C4-2B (cell line): ENCODE data around the gene PRKG1.

Experiments
- H3K27ac ChIP-seq: fragments of 450-650 bp; 2 replicates; pipeline ENCODE4 v1.5.1; 2017
- ZFX ChIP-seq: fragments of 450-650 bp; IDR thresholded peaks from 2 replicates; pipeline ENCODE4 v1.6.1; 2017
- TF ChIP-seq, protein P1 (sequence below): fragments of 450-650 bp; conservative IDR thresholded peaks from 2 replicates; pipeline ENCODE4 v1.5.1; 2017; ENCODE audit warnings: mild to moderate bottlenecking

Gene PRKG1

DNA sequence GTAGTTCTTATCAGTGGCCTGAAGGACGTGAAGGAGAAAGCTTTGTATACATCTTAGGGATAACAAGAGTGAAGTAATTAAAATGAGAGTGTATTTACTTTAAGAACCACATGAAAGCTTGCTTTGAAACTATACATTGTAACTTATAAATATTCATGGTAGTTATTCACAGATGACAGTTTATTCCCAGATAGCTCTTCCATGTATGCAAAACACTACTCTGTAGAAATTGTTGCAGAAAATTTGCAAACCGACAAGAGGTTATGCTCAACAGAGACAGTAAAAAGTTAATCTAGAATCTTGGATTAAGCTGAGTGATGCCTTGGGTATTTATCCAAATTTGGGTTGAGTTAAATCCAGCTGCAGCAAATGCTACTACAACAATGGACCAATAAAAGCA is 301.5 kb downstream of the PRKG1 start:
- no peak for TF ChIP-seq ZFX
- TF ChIP-seq, protein P1, sequence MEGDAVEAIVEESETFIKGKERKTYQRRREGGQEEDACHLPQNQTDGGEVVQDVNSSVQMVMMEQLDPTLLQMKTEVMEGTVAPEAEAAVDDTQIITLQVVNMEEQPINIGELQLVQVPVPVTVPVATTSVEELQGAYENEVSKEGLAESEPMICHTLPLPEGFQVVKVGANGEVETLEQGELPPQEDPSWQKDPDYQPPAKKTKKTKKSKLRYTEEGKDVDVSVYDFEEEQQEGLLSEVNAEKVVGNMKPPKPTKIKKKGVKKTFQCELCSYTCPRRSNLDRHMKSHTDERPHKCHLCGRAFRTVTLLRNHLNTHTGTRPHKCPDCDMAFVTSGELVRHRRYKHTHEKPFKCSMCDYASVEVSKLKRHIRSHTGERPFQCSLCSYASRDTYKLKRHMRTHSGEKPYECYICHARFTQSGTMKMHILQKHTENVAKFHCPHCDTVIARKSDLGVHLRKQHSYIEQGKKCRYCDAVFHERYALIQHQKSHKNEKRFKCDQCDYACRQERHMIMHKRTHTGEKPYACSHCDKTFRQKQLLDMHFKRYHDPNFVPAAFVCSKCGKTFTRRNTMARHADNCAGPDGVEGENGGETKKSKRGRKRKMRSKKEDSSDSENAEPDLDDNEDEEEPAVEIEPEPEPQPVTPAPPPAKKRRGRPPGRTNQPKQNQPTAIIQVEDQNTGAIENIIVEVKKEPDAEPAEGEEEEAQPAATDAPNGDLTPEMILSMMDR, result no peak
- H3K27ac ChIP-seq, result no peak overlapping the region

DNA sequence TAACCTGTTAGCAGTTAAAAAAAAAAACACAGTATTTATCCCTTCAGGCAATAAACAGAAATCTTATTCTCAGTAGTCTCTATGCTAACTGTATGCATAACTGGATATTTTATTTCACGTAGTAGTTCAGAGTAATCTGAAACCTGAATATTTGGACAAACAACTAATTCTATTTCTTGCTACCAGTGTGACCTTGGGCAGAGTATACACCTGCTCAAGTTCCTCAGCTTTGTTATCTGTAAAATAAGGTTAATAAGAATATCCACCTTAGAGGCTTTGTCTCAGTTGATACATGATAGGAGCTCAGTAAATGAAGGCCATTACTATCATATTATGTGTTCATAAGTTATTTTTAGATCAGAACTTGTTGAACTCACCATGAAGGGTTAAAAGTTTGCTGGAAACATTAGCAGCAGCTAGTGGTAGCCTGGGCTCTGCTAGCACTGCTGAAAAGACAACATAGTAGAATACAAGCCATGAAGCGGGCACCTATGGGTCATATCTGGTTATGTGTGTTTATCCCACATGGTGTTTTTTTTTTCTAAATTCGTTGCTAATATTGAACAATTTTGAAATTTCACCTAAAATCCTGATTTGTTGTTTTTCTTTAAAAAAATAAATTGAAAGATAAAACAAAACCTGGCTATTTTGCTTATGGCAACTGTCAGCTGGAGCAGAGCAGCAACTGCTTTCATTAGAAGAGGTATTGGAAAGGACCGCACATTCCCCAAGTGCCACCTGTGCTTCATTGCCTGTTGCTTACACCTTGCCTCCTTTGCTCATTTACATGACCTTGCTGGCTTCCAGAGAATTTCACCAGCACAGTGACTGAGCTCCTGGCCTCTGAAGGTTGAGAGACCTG is 303.0 kb downstream of the PRKG1 start:
- no peak for TF ChIP-seq ZFX
- TF ChIP-seq, protein P1, result no peak
- no peak overlapping the region for H3K27ac ChIP-seq

DNA sequence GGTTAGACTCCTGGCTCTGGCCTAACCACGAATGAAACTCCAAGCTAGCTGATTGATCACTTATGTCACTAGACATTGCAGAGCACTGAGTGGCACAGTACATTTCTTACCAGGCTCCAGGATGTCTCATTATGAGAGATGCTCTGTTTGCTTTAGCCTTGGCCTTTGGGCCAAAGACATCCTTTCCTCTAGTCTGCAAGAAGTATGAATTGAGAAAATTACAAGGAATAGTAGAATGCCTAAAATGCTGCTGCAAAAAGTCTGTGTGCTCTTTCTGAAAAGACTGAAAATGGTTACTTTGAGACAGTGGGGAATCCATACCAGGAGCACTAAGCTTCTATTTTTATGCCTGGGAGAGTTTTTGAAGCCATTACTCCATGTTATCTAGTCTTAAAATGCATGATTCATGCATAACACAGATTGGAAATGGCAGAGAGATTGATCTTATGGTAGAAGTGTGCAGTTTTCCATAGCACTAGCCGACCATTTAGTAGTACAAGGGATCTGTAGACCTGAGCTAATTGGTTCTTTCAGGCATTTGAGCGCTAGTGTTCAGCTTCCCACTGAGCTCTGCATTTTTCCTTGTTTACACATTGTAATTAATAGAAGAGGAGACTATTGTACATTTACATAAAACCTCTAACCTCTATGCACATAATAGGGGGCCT is 303.8 kb downstream of the PRKG1 start:
- no peak for TF ChIP-seq ZFX
- H3K27ac ChIP-seq, result no peak overlapping the region

DNA sequence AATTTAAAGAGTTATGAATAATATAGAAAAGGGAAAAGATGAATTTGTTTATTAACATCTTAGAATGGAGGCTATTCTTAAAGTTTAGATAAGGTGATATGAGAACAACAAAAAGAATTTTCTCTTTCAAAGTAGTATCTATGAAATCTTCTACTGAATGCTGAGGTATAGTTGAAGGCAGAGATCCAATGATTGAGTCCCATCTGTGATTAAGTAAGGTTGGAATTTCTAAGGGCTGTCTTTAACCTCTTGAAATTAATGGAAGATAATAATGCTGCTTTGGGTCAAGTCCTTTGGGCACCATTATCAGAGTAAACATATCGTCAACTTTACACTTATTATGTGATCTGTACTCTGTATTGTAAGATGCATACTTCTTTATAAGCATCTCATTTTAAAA is 307.9 kb downstream of the PRKG1 start:
- TF ChIP-seq ZFX, result no peak
- TF ChIP-seq, protein P1, result no peak

DNA sequence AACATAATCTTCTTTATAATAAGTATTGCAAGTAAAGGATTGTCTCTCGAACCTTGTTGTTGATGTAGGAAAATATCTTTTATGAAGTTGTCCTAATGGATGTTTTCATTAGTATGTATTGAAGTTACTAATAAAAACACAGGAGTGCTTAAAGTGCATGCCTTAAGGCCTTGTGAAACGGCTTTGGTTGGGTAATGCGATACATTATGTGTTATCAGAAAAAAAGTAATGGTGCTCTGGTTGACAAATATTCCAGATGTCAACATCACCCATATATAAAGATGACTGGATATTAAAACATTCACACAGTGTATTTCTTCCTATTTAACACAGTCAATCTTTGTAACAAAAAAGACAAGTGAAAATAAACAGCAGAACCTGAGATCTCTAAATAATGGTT is 310.7 kb downstream of the PRKG1 start:
- no peak overlapping the region for H3K27ac ChIP-seq
- TF ChIP-seq ZFX, result no peak
- TF ChIP-seq, protein P1, result no peak

More for the DNA sequence above, 307.9 kb downstream of the PRKG1 start:
- no peak overlapping the region for H3K27ac ChIP-seq

DNA sequence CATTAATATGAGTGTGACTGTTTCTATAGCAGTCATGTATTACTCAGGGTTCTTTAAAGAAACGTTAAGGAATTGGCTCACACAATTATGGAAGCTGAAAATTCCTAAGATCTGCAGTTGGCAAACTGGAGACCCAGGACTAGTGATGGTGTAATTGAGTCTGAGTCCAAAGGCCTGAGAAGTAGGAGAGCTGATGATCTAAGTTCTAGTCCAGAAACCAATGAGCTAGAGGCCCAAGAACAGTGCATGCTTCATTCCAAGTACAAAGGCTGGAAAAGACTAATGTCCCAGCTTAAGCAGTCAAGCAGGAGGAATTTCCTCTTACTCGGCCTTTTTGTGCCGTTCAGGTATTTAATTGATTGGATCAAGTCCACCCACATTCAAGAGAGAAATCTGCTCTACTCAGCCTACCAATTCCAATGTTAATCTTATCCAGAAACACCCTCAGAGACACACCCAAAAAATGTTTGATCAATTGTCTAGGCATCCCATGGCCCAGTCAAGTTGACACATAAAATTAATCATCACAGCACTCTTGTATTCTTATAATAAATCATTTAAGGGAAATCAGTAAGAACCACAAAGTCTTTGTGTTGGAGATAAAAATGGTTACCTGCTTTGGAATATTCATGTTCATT is 312.1 kb downstream of the PRKG1 start:
- no peak overlapping the region for H3K27ac ChIP-seq

More for the DNA sequence above, 312.1 kb downstream of the PRKG1 start:
- TF ChIP-seq ZFX, result no peak
- TF ChIP-seq, protein P1, result no peak
